HG02970 (cell line): ENCODE data around the gene SEZ6.

ENCODE experiments used
- ATAC-seq: cut with Tn5 transposase; IDR thresholded peaks from one replicate; pipeline ENCODE4 v1.9.1; 2021; ENCODE audit warnings: mild to moderate bottlenecking, moderate library complexity, moderate number of reproducible peaks; ENCODE audit not compliant: unreplicated experiment, low FRiP score

SEZ6 gene

GRCh38 chr17:29037739-29038084 lies 31.9 kb upstream of the SEZ6 start:
- ATAC-seq: no peak

DNA sequence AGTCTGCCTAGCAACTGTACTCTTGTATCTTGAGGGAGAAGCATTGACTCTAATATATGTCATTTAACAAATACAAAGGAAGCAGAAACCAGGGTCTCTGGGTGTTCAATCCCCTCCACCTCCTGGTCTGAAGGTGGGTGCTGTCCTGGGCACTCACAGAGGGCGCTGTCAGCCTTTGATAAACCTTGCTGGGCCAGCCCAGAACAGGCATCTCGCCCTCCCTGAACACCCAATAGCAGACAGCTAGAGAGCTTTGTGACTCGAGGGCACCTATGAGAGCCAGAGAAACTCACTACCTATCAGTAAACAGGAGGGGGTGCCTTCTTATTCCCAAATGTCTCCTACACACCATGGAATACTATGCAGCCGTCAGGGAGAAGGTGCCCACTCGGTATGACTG lies 30.8 kb upstream of the SEZ6 start:
- ATAC-seq: no peak

- no peak for ATAC-seq
Observed at GRCh38 chr17:29034510-29034909, 28.7 kb upstream of the SEZ6 start.

DNA sequence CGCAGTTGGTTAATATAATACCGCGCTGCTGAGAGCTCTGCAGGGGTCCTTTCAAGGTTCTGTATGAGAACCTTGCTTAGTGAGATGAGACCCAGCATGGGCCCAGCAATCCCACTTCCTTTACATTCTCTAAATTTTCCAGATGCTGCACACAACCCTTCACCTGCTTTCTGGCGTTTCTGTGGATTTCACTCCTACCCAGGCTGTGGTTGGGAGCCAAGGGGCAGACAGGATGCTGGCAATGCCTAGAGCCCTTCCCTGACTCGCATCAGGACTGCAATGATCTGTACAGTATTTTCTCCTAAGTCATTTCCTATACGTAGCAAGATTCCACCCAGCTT lies 27.0 kb upstream of the SEZ6 start:
- no peak for ATAC-seq

DNA sequence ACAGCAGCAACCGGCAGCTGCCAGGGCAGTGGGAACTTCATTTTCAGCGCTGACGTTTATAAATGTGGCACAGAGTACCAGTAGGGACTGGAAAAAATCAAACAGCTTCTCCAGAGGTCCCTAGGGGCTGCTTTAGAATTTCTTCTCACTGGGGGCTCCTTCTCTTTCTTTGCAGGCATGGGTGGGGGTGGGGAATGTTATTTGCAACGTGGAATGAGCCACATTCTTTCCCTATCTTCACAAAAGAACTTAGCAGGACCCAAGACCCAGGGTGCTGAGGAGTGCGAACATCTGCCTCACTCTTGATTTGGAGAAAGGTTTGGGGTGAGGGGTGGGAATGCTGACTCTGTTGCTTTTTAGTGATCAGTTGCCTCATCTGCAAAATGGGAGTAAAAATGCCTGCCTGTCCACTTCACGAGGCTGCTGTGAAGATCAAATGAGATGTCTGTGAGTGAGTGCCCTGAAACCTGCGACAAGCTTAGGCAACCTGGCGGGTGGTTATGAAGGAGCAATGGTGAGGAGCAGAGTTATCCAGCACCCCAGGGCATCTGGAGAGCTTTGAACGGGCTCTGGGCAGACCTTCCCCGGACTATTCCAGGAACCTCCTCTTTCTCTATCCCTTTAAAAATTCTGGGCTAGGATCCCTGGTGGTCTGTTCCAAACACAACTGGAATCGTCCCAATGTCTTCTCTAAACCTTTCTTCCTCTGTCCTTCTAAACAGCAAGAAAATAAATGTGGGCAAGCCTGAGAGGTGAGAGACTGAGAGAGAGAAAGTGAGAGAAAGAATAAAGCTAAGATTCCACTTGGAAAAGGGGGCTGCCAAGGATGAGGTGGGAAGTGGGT lies 26.4 kb upstream of the SEZ6 start:
- ATAC-seq: no peak

- ATAC-seq: no peak
Observed at GRCh38 chr17:29031488-29031887, 25.7 kb upstream of the SEZ6 start.

- no peak for ATAC-seq
Observed at GRCh38 chr17:29024316-29024952, 18.6 kb upstream of the SEZ6 start.

DNA sequence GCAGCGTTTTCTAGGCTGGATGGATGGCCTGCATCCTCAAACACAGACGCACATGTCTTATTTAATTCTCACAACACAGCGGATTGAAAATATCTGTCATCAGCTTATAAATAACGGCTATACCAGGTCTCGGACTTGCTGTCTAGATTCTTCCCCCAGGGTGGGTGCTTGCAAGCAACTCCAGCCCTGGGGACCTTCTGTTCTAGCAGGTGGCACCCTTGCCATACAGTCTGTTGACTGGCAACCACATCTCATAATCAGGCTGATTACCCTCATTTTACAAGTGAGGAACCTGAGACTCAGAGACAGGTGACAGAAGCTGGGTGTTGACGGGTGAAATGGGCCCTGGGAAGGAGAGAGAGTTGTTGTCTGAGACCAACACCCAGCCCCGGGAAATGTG lies 16.2 kb upstream of the SEZ6 start:
- ATAC-seq: no peak

- ATAC-seq: no peak
Observed at GRCh38 chr17:29021226-29021625, 15.4 kb upstream of the SEZ6 start.

- no peak for ATAC-seq
Observed at GRCh38 chr17:29020576-29020975, 14.7 kb upstream of the SEZ6 start.

- ATAC-seq: no peak
Observed at GRCh38 chr17:29019475-29020181, 13.8 kb upstream of the SEZ6 start.

DNA sequence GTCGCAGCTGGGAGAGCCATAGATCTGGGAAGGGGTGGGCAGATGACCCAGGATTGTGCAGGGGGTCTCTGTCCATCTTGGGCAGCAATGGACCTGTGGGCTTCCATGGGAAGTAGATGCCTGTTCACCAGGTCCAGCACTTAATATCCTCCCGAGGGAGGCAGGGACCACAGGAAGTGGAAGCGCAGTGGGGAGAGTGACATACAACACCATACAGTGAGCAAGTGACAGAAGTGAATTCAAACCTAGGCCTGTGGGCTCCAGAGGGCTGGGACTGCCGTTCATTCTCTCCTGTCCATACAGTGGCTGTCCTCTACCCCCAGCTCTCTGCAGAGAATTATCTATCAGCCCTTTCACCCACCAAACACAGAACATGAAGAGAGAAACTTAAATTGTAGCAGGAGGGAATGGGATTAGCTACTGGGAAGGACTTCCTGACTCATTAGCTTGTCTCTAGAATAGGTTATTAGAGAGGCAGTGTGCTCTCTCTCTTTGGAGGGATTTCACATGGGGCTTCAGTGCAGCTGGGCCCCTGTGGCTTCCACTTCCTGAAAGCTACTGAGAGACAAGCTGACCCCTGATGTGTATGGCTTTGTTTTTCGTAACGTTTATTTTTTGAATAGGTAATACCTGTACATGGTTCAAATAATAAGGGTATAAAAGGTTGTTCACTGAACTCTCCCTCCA lies 13.1 kb upstream of the SEZ6 start:
- ATAC-seq: no peak

GRCh38 chr17:29016345-29017210 lies 10.7 kb upstream of the SEZ6 start:
- ATAC-seq: no peak

- no peak for ATAC-seq
Observed at GRCh38 chr17:29014716-29015115, 8.9 kb upstream of the SEZ6 start.

GRCh38 chr17:29012535-29012934 lies 6.7 kb upstream of the SEZ6 start:
- ATAC-seq: no peak

- no peak for ATAC-seq
Observed at GRCh38 chr17:29010586-29010985, 4.8 kb upstream of the SEZ6 start.

- ATAC-seq: no peak
Observed at GRCh38 chr17:29010129-29010528, 4.3 kb upstream of the SEZ6 start.

DNA sequence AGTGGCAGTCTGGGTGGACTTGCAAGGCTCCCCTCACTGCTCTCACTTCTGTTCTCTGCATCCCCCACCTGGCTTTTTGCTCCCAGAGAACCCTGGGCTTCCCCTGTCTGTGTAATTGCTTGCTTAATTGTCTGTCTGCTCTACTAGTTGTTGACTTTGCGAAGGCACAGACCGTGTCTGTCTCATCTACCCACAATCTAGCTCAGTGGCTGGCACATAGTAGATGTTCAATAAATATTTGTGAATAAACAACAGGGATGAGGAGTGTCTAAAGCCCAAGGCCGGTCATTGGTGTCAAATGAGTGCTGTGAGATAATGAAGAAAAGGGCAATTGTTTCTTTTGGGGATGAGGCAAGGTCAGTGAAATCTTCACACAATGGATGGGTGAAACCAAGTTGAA lies 2.8 kb upstream of the SEZ6 start:
- no peak for ATAC-seq

- no peak for ATAC-seq
Observed at GRCh38 chr17:29007860-29008455, 2.1 kb upstream of the SEZ6 start.

DNA sequence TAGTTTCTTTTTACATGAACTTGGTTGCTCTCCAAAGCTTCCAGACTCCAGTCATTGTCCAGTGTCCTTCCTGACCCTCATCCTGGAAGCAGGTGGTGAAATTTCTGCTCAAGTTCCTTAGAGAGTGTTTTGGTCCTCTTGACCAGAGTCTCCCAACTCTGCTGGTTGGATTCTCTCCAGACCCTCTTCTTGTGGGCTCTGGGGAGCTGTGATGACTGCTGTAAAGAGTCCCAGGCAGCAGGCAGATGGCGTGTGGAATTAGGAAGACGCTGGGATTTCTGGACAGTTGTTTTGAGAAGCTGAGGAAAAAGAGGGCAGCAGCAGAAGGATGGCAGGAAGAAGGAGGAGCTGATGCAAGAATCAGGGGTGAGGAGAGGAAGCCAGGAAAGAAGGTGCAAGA lies 1.6 kb upstream of the SEZ6 start:
- ATAC-seq: no peak
